ENCODE measurements around the gene GMFB. TPM values are rescaled to one million over a fixed set of nuclear protein-coding genes. Genes with fewer than 3 reads are reported as not detected.
"Not testable (repeated sequence)": the region's sequence is repeated elsewhere in the genome, so short reads cannot be mapped to it uniquely, and the experiment has no call there.

The GMFB gene
- total RNA-seq, 1 experiment from 2014 or later = 110 TPM

GRCh38 chr14:54462048-54462447 lies 26.7 kb downstream of the GMFB start:
- DNase-seq (ENCODE audit: extremely low read depth, low read depth) = no peak

DNA sequence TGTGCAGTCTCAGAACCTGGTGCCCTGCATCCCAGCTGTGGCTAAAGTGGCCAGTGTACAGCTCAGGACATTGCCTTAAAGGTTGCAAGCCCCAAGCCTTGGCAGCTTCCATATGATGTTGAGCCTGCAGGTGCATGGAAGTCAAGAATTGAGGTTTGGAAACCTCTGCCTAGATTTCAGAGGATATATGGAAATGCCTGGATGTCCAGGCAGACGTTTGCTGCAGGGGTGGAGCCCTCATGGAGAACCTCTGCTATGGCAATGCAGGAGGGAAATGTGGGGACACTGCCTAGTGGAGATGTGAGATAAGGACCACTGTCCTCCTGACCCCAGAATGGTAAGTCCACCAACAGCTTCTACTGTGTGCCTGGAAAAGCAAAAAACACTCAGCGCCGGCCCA lies 29.7 kb downstream of the GMFB start:
- DNase-seq (ENCODE audit: extremely low read depth, low read depth) = no peak

DNA sequence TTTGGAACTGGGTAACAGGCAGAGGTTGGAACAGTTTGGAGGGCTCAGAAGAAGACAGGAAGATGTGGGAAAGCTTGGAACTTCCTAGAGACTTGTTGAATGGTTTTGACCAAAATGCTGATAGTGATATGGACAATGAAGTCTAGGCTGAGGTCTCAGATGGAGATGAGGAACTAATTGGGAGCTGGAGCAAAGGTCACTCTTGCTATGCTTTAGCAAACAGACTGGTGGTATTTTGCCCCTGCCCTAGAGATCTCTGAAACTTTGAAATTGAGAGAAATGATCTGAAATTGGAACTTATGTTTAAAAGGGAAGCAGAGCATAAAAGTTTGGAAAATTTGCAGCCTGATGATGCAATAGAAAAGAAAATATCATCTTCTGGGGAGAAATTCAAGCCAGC lies 30.2 kb downstream of the GMFB start:
- DNase-seq (ENCODE audit: extremely low read depth, low read depth) = not testable (repeated sequence)

DNA sequence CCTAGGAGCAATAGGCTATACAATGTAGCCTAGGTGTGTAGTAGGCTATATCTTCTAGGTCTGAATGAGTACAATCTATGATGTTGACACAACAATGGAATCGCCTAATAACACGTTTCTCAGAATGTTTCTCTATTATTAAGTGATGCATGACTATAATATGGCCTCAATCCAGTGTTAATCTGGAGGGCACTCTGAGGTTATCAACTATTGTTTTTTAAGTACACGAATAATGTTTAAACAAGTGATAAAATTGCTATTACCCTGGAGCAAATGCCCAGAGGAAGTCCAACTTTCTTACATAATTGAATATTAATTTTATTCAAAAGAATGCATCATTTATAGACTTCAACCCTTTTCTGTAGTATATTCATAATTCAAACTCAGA lies 31.2 kb downstream of the GMFB start:
- DNase-seq (ENCODE audit: extremely low read depth, low read depth) = no peak

DNA sequence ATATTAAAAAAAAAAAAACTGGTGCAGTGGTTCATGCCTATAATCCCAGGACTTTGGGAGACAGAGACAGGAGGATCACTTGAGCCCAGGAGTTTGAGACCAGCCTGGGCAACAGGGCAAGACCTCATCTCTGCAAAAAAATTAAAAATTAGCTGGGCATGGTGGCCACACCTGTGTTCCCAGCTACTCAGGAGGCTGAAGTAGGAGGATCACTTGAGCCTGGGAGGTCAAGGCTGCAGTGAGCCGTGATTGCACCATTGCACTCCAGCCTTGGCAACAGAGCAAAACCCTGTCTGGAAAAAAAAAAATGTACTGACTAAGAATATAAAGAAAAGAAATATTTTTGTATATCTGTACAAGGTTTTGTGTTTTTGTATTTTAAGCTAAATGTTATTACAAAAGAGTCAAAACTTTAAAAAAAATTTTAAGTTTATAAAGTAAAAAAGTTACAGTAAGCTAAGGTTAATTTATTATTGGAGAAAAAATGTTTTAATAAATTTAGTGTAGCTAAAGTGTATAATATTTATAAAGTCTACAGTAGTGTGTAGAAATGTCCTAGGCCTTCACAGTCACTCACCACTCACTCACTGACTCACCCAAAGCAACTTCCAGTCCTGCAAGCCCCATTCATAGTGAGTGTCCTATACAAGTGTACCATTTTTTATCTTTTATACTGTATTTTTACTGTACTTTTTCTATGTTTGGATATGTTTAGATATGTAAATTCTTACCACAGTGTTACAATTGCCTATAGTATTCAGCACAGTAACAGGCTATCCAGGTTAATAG lies 31.8 kb downstream of the GMFB start:
- DNase-seq (ENCODE audit: extremely low read depth, low read depth) = not testable (repeated sequence)

- no peak for DNase-seq (ENCODE audit: extremely low read depth, low read depth)
Observed at GRCh38 chr14:54455363-54455762, 33.4 kb downstream of the GMFB start.

DNA sequence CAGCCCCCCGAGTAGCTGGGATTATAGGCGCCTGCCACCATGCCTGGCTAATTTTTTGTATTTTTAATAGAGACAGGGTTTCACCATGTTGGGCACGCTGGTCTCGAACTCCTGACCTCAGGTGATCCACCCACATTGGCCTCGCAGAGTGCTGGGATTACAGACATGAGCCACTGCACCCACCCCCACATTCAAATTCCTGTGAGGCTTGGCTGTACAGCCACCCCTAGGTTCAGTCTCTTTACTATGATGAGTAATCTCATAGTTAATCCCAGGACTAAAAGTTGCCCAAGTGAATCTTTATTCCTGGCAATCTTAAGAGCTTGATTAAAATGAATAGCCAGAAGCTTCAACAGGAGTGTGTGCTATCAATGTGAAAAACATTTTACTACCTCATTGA lies 34.8 kb downstream of the GMFB start:
- not testable (repeated sequence) for DNase-seq (ENCODE audit: extremely low read depth, low read depth)

DNA sequence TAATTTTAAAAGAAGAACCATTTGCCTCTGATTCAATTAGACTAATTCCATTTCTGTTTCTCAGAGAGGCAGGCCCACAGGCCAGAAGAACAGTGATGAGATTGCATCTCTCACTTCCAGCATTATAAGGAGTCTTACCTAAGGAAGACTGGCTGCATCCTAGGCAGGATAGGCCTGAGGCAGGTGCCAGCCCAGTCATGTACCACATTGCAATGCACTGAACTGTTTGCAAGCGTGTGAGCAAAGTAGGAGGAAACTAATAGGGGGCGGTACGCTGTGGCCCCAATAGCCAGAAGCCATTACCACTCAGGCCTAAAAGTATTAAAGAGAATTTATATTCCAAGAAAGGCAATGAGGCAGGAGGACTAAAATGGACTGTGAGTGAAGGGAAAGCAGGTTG lies 35.5 kb downstream of the GMFB start:
- no peak for DNase-seq (ENCODE audit: extremely low read depth, low read depth)

GRCh38 chr14:54451961-54452360 lies 36.8 kb downstream of the GMFB start:
- no peak for DNase-seq (ENCODE audit: extremely low read depth, low read depth)

DNA sequence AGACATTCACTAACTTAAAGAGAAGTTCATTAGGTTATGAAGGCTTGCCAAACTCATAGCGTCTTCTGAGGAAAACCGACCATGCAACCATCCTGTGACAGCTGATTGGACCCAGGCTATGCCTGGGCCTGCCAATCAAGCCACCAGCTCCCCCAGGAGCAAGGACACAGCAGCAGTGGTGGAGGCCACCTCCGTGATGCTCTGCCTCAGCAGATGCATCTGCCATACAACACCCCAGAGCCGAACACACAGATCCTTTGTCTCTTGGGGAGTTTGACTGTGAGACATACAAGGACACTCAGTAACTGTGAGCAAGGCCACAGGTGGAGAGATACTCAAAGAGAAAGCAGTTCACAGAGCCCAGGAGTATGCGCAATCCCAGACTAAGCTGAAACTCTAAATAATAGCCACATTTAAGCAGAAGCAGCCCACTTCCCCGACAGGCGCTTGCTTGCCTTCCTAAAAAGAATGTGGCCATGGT lies 37.6 kb downstream of the GMFB start:
- DNase-seq (ENCODE audit: extremely low read depth, low read depth) = no peak

GRCh38 chr14:54450535-54450934 lies 38.2 kb downstream of the GMFB start:
- no peak for DNase-seq (ENCODE audit: extremely low read depth, low read depth)

- peak; percentile 38 for DNase-seq (ENCODE audit: extremely low read depth, low read depth)
Observed at GRCh38 chr14:54447231-54447692, 41.5 kb downstream of the GMFB start.

- no peak for DNase-seq (ENCODE audit: extremely low read depth, low read depth)
Observed at GRCh38 chr14:54446161-54446693, 42.6 kb downstream of the GMFB start.

DNA sequence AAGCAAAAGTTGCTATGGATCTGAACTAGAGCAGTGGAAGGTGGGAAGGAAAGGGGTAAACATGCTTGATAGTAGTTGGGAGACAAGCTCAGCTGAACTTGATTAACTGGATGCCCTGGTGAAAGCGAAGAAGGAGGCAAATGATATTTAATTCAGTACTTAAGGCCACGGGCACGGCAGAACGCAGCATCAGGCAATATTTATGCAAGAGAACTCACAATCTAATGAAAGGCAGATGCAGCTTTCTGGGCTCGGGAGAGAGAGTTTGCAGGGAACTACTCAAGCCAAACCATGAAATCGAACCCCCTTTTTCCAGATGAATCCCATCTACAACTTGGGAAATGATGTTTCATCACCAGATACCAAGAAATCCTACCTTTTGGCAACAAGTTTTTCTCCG lies 44.1 kb downstream of the GMFB start:
- DNase-seq (ENCODE audit: extremely low read depth, low read depth) = no peak

GRCh38 chr14:54443981-54444380 lies 44.8 kb downstream of the GMFB start:
- DNase-seq (ENCODE audit: extremely low read depth, low read depth) = no peak

DNA sequence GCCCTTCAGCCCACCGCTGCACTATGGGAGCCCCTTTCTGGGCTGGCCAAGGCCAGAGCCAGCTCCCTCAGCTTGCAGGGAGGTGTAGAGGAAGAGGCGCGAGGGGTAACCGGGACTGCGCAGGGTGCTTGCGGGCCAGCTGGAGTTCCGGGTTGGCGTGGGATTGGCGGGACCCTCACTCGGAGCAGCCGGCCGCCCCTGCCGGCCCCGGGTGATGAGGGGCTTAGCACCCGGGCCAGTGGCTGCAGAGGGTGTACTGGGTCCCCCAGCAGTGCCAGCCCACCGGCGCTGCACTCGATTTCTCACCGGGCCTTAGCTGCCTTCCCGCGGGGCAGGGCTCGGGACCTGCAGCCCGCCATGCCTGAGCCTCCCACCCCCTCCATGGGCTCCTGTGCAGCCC lies 45.8 kb downstream of the GMFB start:
- not testable (repeated sequence) for DNase-seq (ENCODE audit: extremely low read depth, low read depth)

DNA sequence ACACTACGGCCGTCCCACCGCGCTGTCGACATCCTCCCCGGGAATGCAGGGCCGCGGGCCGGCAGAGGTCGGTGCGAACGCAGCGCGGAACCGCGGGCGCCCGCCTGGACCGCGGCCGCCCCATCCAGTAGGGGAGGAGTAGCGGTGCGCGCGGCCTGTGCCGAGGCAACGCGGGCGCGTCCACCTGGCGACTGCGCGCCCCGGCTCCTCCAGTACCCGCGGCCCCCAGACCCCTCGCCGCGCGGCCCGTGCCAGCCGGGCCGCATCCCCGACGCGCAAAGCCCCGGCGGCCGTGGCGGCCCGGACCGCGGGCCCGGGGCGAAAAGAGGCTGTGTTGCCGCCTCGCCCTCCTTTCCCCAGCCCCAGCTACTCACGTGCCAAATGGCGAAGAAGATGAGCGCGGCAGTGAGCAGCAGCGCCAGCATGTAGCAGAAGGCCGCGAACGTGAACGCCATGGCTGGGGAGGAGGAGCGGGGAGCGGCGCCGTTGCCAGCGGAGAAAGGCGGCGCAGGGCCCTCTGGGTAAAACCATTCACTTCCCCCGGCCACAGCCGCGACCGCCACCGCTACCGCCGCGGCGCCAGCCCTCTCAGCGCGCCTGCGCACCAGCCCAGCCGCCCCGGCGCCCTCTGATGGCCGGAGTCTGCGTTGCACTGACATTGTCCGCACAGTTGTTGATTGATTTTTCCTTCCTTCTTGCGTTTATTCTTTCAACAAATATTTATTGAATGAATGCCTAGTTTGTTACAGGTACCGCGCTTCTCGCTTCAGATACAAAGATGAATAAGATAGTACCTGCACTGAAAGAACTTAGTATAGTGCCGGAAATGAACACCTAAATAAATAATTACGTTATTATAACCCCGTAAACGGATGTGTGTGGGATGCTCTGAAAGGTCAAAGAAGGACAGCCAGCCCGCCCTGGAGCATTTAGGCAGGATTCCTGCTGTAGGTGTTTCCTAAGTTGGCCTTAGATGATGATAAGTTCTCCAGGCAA lies 47.6 kb downstream of the GMFB start, which contains the start of gene CNIH1:
Gene CNIH1, minus strand, starts transcription at position 502 of the 996 bp plus-strand sequence. Its CDS starts 47 bp downstream, at position 455.
- DNase-seq (ENCODE audit: extremely low read depth, low read depth) = peak; percentile 89

- no peak for DNase-seq (ENCODE audit: extremely low read depth, low read depth)
Observed at GRCh38 chr14:54440476-54440872, 48.3 kb downstream of the GMFB start.

GRCh38 chr14:54440037-54440436 lies 48.7 kb downstream of the GMFB start:
- DNase-seq (ENCODE audit: extremely low read depth, low read depth) = peak; percentile 58

- DNase-seq (ENCODE audit: extremely low read depth, low read depth) = no peak
Observed at GRCh38 chr14:54438703-54439102, 50.1 kb downstream of the GMFB start.

- DNase-seq (ENCODE audit: extremely low read depth, low read depth) = not testable (repeated sequence)
Observed at GRCh38 chr14:54437954-54438353, 50.8 kb downstream of the GMFB start.

All from NCI-H460 (cell line).